WTC11 (cell line): Measurements from ENCODE around the gene ACSM3. TPM values are rescaled to one million over a fixed set of nuclear protein-coding genes. Genes with fewer than 3 reads are reported as not detected.

Experiments
- ATAC-seq: fragments of 200-7000 bp; cut with Tn5 transposase; 2 replicates; pipeline ENCODE4 v1.10.0; 2021; ENCODE audit warnings: mild to moderate bottlenecking, moderate library complexity
- CTCF ChIA-PET: fragments of 300-600 bp; sonication (Branson Sonifier 250); formaldehyde crosslinking; loops from one replicate; lab custom pipeline; 2021; ENCODE audit warnings: antibody characterized with exemption; lab: Charles Lee
- POLR2A ChIA-PET: fragments of 350-600 bp; sonication (Branson Sonifier 250); formaldehyde crosslinking; loops from one replicate; lab custom pipeline; 2021; ENCODE audit warnings: antibody characterized with exemption; lab: Charles Lee
- DNase-seq: peaks from one replicate; pipeline ENCODE4 v3.0.0; 2021; ENCODE audit warnings: low spot score
- H3K27ac Mint-ChIP-seq: 2 replicates; pipeline ENCODE4 v1.8.0; 2021; ENCODE audit warnings: mixed read lengths
- H3K27me3 Mint-ChIP-seq: 2 replicates; pipeline ENCODE4 v1.8.0; 2021; ENCODE audit warnings: low read depth, mild to moderate bottlenecking, moderate library complexity, mixed read lengths
- H3K36me3 Mint-ChIP-seq: 2 replicates; pipeline ENCODE4 v1.8.0; 2021; ENCODE audit warnings: mixed read lengths
- H3K4me1 Mint-ChIP-seq: 2 replicates; pipeline ENCODE4 v1.8.0; 2022; ENCODE audit warnings: mixed read lengths
- H3K4me3 Mint-ChIP-seq: 2 replicates; pipeline ENCODE4 v1.8.0; 2021; ENCODE audit warnings: mild to moderate bottlenecking, moderate library complexity, mixed read lengths
- H3K9me3 Mint-ChIP-seq: 2 replicates; pipeline ENCODE4 v1.8.0; 2021; ENCODE audit warnings: mixed read lengths
- E2F5 ChIP-seq: sonication (generic); formaldehyde crosslinking; IDR thresholded peaks from 2 replicates; pipeline ENCODE4 v1.8.1; 2022; ENCODE audit warnings: mild to moderate bottlenecking, moderate library complexity, missing genetic modification reagents
- FOXK1 ChIP-seq: sonication (generic); formaldehyde crosslinking; IDR thresholded peaks from 2 replicates; pipeline ENCODE4 v1.8.0; 2022; ENCODE audit warnings: mild to moderate bottlenecking, moderate library complexity, missing genetic modification reagents
- FOXP4 ChIP-seq: sonication (generic); formaldehyde crosslinking; IDR thresholded peaks from 2 replicates; pipeline ENCODE4 v1.8.0; 2022; ENCODE audit warnings: mild to moderate bottlenecking, missing genetic modification reagents
- IRF1 ChIP-seq: sonication (generic); formaldehyde crosslinking; IDR thresholded peaks from 2 replicates; pipeline ENCODE4 v1.8.0; 2023; ENCODE audit warnings: missing genetic modification reagents
- MYBL2 ChIP-seq: sonication (generic); formaldehyde crosslinking; IDR thresholded peaks from 2 replicates; pipeline ENCODE4 v1.8.1; 2023; ENCODE audit warnings: mild to moderate bottlenecking, moderate library complexity, missing genetic modification reagents
- NFATC4 ChIP-seq: fragments of 250-450 bp; sonication (Bioruptor Pico); IDR thresholded peaks from 2 replicates; pipeline ENCODE4 v1.9.0; 2021; ENCODE audit warnings: mild to moderate bottlenecking
- NFE2L1 ChIP-seq: sonication (generic); formaldehyde crosslinking; IDR thresholded peaks from 2 replicates; pipeline ENCODE4 v1.8.1; 2023; ENCODE audit warnings: missing genetic modification reagents
- NR1H2 ChIP-seq: sonication (generic); formaldehyde crosslinking; IDR thresholded peaks from 2 replicates; pipeline ENCODE4 v1.9.0; 2021; ENCODE audit warnings: mild to moderate bottlenecking, moderate library complexity, missing genetic modification reagents
- SMAD3 ChIP-seq: sonication (generic); formaldehyde crosslinking; IDR thresholded peaks from 2 replicates; pipeline ENCODE4 v1.8.0; 2022; ENCODE audit warnings: missing genetic modification reagents, mild to moderate bottlenecking, borderline replicate concordance
- STAT6 ChIP-seq: sonication (generic); formaldehyde crosslinking; conservative IDR thresholded peaks from 2 replicates; pipeline ENCODE4 v1.8.1; 2023; ENCODE audit warnings: mild to moderate bottlenecking, low read depth, missing genetic modification reagents, moderate library complexity
- TCF7 ChIP-seq: sonication (generic); formaldehyde crosslinking; IDR thresholded peaks from 2 replicates; pipeline ENCODE4 v1.8.0; 2022; ENCODE audit warnings: mild to moderate bottlenecking, low read depth, missing genetic modification reagents, moderate library complexity
- TEAD1 ChIP-seq: sonication (generic); formaldehyde crosslinking; IDR thresholded peaks from 2 replicates; pipeline ENCODE4 v1.8.0; 2022; ENCODE audit warnings: mild to moderate bottlenecking, missing genetic modification reagents
- USF2 ChIP-seq: sonication (generic); formaldehyde crosslinking; IDR thresholded peaks from 2 replicates; pipeline ENCODE4 v1.8.1; 2023; ENCODE audit warnings: mild to moderate bottlenecking, missing genetic modification reagents, moderate library complexity
- ZBTB21 ChIP-seq: sonication (generic); formaldehyde crosslinking; IDR thresholded peaks from 2 replicates; pipeline ENCODE4 v1.8.1; 2023; ENCODE audit warnings: mild to moderate bottlenecking, missing genetic modification reagents, borderline replicate concordance
- ZNF138 ChIP-seq: sonication (generic); formaldehyde crosslinking; conservative IDR thresholded peaks from 2 replicates; pipeline ENCODE4 v1.8.1; 2022; ENCODE audit warnings: mild to moderate bottlenecking, moderate library complexity, missing genetic modification reagents
- ZNF423 ChIP-seq: fragments of 250-450 bp; sonication (Bioruptor Pico); IDR thresholded peaks from 2 replicates; pipeline ENCODE4 v2.1.2; 2022; ENCODE audit warnings: mild to moderate bottlenecking, moderate library complexity
- ZNF532 ChIP-seq: fragments of 250-450 bp; sonication (Bioruptor Pico); IDR thresholded peaks from 2 replicates; pipeline ENCODE4 v1.9.0; 2021; ENCODE audit warnings: mild to moderate bottlenecking, borderline replicate concordance
- total RNA-seq: library from RNA; stranded (reverse); gene quantifications from 3 replicates; pipeline ENCODE4 v1.2.3, GENCODE V29; 2021

ACSM3 gene
- total RNA-seq, 1 experiment from 2014 or later = 5.0 TPM

GRCh38 chr16:20811889-20812439 is 48.1 kb downstream of the ACSM3 start:
- no peaks in the 10 kb centered on the region for H3K9me3 Mint-ChIP-seq
- CTCF ChIA-PET = interaction anchor here (0.6 kb wide), 1 partner anchor 102 kb away, joined by 4 read pairs; no protein-coding TSS in a partner anchor
- ATAC-seq = no peak

More at GRCh38 chr16:20811889-20812439, 48.1 kb downstream of the ACSM3 start:
- H3K27me3 Mint-ChIP-seq = no peaks in the 10 kb centered on the region
- TF ChIP-seq NR1H2 (CRISPR knock-in tag) (no peak), FOXK1 (CRISPR knock-in tag) (no peak), ZNF532 (CRISPR knock-in tag) (no peak), NFATC4 (CRISPR knock-in tag) (no peak), MYBL2 (CRISPR knock-in tag) (no peak), STAT6 (no peak), ZNF423 (no peak), IRF1 (CRISPR knock-in tag) (no peak), TCF7 (CRISPR knock-in tag) (no peak), ZNF138 (CRISPR knock-in tag) (no peak), NFE2L1 (no peak), USF2 (CRISPR knock-in tag) (no peak), ZBTB21 (CRISPR knock-in tag) (no peak), FOXP4 (CRISPR knock-in tag) (no peak), E2F5 (CRISPR knock-in tag) (no peak), SMAD3 (CRISPR knock-in tag) (no peak), TEAD1 (no peak)
- TF ChIP-seq, all 79 proteins: peak for 0
- peaks cover 3% of the 10 kb centered on the region for H3K36me3 Mint-ChIP-seq
- POLR2A ChIA-PET = no interaction called here
- peaks cover 10% of the 10 kb centered on the region for H3K4me1 Mint-ChIP-seq
- H3K4me3 Mint-ChIP-seq = no peak overlapping the region
- DNase-seq = no peak
- H3K27ac Mint-ChIP-seq = no peak overlapping the region
